ENCODE data around the gene NEB.

- TF ChIP-seq POLR2A (IDR thresholded peaks at IDR 0.05) (no peak), CTCF (IDR thresholded peaks at IDR 0.05) (no peak)
Measured at GRCh38 chr2:151552287-151552686, 182.0 kb downstream of the NEB start.
